ENCODE results near the gene CORO7.

The CORO7 gene

GRCh38 chr16:4342866-4343744 is 73.3 kb downstream of the CORO7 start:
- H3K36me3 ChIP-seq: peaks cover 40% of the 10 kb centered on the region
- TF ChIP-seq CTCF (IDR thresholded peaks at IDR 0.05; ENCODE audit: low read depth, low read length): no peak

DNA sequence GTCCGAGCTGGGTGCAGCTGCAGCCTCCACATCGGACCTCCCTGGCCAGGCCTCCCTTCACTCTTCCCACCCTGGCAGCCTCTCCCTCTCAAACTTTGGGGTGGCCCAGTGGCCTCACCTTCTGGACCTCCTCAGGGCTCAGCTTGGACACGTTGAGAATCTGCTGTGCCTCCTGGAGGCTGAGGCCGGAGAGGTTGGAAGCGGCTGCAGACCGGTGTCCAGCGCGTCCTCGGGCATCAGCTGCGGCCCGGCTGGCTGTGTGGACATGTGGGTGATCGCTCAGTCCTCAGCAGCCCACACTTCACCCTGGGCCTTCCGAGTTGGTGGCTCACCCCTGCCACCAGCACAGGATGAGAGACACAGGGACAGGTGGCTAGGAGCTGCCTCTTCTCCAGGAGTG is 75.1 kb downstream of the CORO7 start:
- peaks cover 9% of the 10 kb centered on the region; the same call in 1 of the 2 replicates for H3K4me1 ChIP-seq
- peaks cover 46% of the 10 kb centered on the region for H3K36me3 ChIP-seq
- no peaks in the 10 kb centered on the region for H3K9me3 ChIP-seq
- DNase-seq: no peak
- H3K27me3 ChIP-seq: no peaks in the 10 kb centered on the region
- no peak overlapping the region for H3K4me3 ChIP-seq (ENCODE audit: low read depth, low read length)
- no peak for TF ChIP-seq CTCF (IDR thresholded peaks at IDR 0.05; ENCODE audit: low read depth, low read length)

More at GRCh38 chr16:4342866-4343744, 73.3 kb downstream of the CORO7 start:
- Histone ChIP-seq H3K4me1 (peaks cover 9% of the 10 kb centered on the region; the same call in 1 of the 2 replicates), H3K4me3 (ENCODE audit: low read depth, low read length) (no peak overlapping the region), H3K9me3 (no peaks in the 10 kb centered on the region), H3K27me3 (no peaks in the 10 kb centered on the region)
- no peak for DNase-seq

DNA sequence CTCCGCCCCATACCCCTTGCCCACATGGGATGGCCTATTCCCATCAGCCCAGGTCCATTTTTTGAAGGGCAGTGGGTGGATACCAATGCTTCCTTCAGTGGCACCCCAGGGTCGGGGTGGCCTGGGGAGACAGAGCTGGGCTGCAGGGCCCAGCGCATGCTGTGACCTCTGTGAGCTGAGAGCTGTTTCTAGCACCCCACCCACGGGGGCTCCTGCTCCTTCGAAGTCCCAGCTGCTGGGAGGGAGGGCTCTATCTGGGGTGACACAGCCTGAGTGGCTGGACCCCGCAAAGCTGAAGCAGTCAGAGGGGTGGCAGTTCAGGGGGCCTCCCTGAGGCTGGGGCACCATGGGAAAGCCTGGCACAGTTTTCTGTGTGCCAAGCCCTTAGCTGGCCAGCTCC is 76.0 kb downstream of the CORO7 start:
- Histone ChIP-seq H3K4me3 (ENCODE audit: low read depth, low read length) (no peak overlapping the region), H3K4me1 (peaks cover 9% of the 10 kb centered on the region; the same call in 1 of the 2 replicates), H3K9me3 (no peaks in the 10 kb centered on the region), H3K36me3 (peaks cover 49% of the 10 kb centered on the region), H3K27me3 (no peaks in the 10 kb centered on the region)
- no peak for DNase-seq
- TF ChIP-seq CTCF (IDR thresholded peaks at IDR 0.05; ENCODE audit: low read depth, low read length): no peak

DNA sequence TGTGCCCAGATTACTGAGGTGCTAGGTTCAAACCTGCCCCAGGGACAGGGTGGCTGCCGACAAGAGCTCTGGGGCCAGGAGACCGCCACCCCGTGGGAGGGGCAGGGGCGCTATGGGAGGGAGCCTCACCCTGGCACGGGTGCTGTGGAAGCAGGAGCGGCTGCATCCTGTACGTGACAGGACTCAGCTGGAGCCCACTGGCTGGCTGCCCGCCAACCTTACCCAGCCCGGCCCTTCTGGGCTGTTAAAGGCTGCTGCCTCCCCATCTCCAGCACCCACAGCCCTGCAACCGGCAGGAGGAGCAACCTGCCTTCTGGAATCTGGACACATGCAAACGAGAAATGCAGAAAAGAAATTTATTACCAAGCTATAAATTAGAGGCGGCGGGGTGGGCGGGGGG is 76.5 kb downstream of the CORO7 start:
- no peaks in the 10 kb centered on the region for H3K9me3 ChIP-seq
- H3K36me3 ChIP-seq: peaks cover 49% of the 10 kb centered on the region
- peaks cover 9% of the 10 kb centered on the region; the same call in 1 of the 2 replicates for H3K4me1 ChIP-seq
- no peak overlapping the region for H3K4me3 ChIP-seq (ENCODE audit: low read depth, low read length)
- TF ChIP-seq CTCF (IDR thresholded peaks at IDR 0.05; ENCODE audit: low read depth, low read length): peak; percentile 53
- no peaks in the 10 kb centered on the region for H3K27me3 ChIP-seq
- DNase-seq: peak; percentile 86

DNA sequence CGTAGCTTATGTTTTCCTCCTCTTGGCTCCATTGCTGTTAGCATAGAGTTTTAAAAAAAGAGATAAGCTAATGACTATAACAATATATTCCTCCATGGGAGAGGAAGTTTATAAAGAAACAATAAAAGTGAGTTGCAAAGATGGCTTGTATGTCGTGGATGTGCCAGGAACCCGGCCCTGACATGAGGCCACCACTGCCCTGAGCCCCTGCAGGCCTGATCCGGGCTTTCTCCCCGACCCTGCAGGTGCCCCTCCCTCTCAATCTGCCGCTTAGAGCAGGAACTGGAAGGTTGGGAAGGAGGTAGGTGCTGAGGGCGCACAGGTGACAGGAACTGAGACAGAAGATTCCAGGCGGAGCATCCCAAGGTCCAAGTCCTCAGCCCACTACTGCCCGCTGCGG is 76.9 kb downstream of the CORO7 start:
- no peak for TF ChIP-seq CTCF (IDR thresholded peaks at IDR 0.05; ENCODE audit: low read depth, low read length)
- H3K4me3 ChIP-seq (ENCODE audit: low read depth, low read length): no peak overlapping the region
- peaks cover 49% of the 10 kb centered on the region for H3K36me3 ChIP-seq
- H3K4me1 ChIP-seq: peaks cover 9% of the 10 kb centered on the region; the same call in 1 of the 2 replicates
- no peaks in the 10 kb centered on the region for H3K9me3 ChIP-seq
- DNase-seq: no peak
- H3K27me3 ChIP-seq: no peaks in the 10 kb centered on the region

DNA sequence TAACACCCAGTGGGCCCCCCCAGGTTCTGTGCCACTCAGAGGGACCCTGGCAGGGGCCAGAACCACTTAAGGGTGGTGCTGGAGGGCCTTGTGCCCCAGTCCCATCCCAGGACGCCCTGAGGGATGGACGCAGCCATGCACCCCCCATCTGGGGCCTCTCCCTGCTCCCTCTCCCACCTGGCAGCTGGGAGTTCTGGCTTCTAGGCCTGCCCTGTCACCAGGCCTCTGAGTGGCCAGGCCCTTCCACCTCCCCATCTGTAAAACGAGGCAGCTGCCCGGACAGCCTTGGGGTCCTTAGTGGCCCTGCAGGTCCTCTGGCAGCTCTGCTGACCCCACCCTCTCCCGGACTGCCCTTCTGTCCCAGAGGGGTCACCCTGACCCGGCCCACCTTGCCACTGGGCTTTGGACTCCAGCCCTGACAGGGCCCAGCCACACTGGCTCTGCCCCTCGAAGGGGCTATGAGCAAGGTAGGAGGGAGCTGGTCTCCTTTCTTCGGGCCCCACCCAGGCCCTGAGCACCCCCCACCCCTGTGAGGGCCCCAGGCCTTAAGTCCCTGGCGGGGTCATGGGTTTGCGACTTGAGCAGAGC is 77.6 kb downstream of the CORO7 start:
- no peak overlapping the region for H3K4me3 ChIP-seq (ENCODE audit: low read depth, low read length)
- peaks cover 9% of the 10 kb centered on the region; the same call in 1 of the 2 replicates for H3K4me1 ChIP-seq
- no peak for DNase-seq
- H3K27me3 ChIP-seq: no peaks in the 10 kb centered on the region
- H3K36me3 ChIP-seq: peaks cover 49% of the 10 kb centered on the region
- H3K9me3 ChIP-seq: no peaks in the 10 kb centered on the region
- no peak for TF ChIP-seq CTCF (IDR thresholded peaks at IDR 0.05; ENCODE audit: low read depth, low read length)
